Vagina (tissue), 2 donors: ENCODE measurements around the gene PDE7B.

Experiments
- POLR2A ChIP-seq, 2 donors: fragments of 450-650 bp; IDR thresholded peaks; one replicate each; pipeline ENCODE4 v1.6.1; 2017; ENCODE audit warnings: antibody characterized with exemption in 2 of 2, mild to moderate bottlenecking in 2 of 2, moderate library complexity in 2 of 2
- POLR2AphosphoS5 ChIP-seq, 2 donors: sonication (generic); formaldehyde crosslinking; IDR thresholded peaks; one replicate each; pipeline ENCODE4 v1.9.0; 2017; ENCODE audit warnings: antibody characterized with exemption in 2 of 2, mild to moderate bottlenecking in 2 of 2, low read depth in 1 of 2; ENCODE audit not compliant: insufficient read depth in 1 of 2
- TF ChIP-seq, protein P1 (sequence below), 3 experiments: fragments of 450-650 bp in 2 of 3; fragments of 200-600 bp in 1 of 3; sonication (generic) in 1 of 3; IDR thresholded peaks; one replicate each; pipeline ENCODE4 v1.5.1; 2017 to 2019; ENCODE audit warnings: antibody characterized with exemption in 3 of 3, mild to moderate bottlenecking in 2 of 3, moderate library complexity in 2 of 3

DNA sequence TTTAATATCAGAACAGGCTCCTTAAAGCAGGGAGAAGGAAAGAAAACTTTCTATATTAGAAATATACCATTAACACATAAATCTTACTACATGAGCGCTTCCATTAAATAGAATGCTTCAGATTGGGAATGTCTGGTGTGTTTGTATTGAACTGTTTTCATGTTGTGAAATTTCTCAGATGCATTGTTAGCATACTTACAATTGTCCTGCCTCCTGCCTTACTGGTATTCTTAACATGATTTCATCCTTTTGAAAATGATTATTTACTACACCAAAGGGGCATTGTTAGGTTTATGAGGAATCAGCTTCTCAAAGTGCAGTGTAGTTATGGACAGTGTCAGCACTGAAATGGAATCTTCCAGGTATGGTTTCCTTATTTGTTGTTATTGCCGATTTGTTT, 253.1 kb downstream of the PDE7B start:
- TF ChIP-seq, protein P1, sequence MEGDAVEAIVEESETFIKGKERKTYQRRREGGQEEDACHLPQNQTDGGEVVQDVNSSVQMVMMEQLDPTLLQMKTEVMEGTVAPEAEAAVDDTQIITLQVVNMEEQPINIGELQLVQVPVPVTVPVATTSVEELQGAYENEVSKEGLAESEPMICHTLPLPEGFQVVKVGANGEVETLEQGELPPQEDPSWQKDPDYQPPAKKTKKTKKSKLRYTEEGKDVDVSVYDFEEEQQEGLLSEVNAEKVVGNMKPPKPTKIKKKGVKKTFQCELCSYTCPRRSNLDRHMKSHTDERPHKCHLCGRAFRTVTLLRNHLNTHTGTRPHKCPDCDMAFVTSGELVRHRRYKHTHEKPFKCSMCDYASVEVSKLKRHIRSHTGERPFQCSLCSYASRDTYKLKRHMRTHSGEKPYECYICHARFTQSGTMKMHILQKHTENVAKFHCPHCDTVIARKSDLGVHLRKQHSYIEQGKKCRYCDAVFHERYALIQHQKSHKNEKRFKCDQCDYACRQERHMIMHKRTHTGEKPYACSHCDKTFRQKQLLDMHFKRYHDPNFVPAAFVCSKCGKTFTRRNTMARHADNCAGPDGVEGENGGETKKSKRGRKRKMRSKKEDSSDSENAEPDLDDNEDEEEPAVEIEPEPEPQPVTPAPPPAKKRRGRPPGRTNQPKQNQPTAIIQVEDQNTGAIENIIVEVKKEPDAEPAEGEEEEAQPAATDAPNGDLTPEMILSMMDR (IDR thresholded peaks at IDR 0.05): no peak
- TF ChIP-seq POLR2A (IDR thresholded peaks at IDR 0.05) (no peak), POLR2AphosphoS5 (IDR thresholded peaks at IDR 0.05; ENCODE audit: insufficient read depth in 1 of 2, low read depth in 1 of 2) (no peak)
